HepG2 (cell line): Measurements from ENCODE around the gene ARHGEF40. TPM values are rescaled to one million over a fixed set of nuclear protein-coding genes. Genes with fewer than 3 reads are reported as not detected.
A peak's percentile ranks its signal among the peaks of the same experiment; 100 is the strongest.

Experiments
- ARNTL ChIP-seq: sonication (generic); formaldehyde crosslinking; IDR thresholded peaks from 2 replicates; pipeline ENCODE4 v1.4.0; 2020; ENCODE audit warnings: mild to moderate bottlenecking, missing genetic modification reagents
- CCDC6 ChIP-seq: sonication (generic); formaldehyde crosslinking; IDR thresholded peaks from 2 replicates; pipeline ENCODE4 v1.8.1; 2022; ENCODE audit warnings: mild to moderate bottlenecking, missing genetic modification reagents, moderate library complexity
- HOXA9 ChIP-seq: sonication (generic); formaldehyde crosslinking; IDR thresholded peaks from 2 replicates; pipeline ENCODE4 v1.8.1; 2022; ENCODE audit warnings: missing genetic modification reagents, mild to moderate bottlenecking, moderate library complexity, borderline replicate concordance
- KAT2B ChIP-seq: fragments of 150-350 bp; IDR thresholded peaks from 2 replicates; pipeline ENCODE4 v1.6.1; 2014; ENCODE audit warnings: low read depth, low read length, borderline replicate concordance
- KLF6 ChIP-seq: IDR thresholded peaks from 2 replicates; pipeline ENCODE4 v1.8.0; 2016; ENCODE audit warnings: missing biosample characterization, missing genetic modification reagents
- NRL ChIP-seq: sonication (generic); formaldehyde crosslinking; IDR thresholded peaks from 2 replicates; pipeline ENCODE4 v1.5.0; 2020; ENCODE audit warnings: missing genetic modification reagents, mild to moderate bottlenecking, moderate library complexity, borderline replicate concordance
- SMAD9 ChIP-seq: sonication (generic); formaldehyde crosslinking; IDR thresholded peaks from 2 replicates; pipeline ENCODE4 v1.5.1; 2020; ENCODE audit warnings: mild to moderate bottlenecking, missing genetic modification reagents
- TBX2 ChIP-seq: sonication (generic); formaldehyde crosslinking; IDR thresholded peaks from 2 replicates; pipeline ENCODE4 v1.5.0; 2020; ENCODE audit warnings: missing genetic modification reagents, mild to moderate bottlenecking, borderline replicate concordance
- ZBTB7B ChIP-seq: sonication (generic); formaldehyde crosslinking; IDR thresholded peaks from 2 replicates; pipeline ENCODE4 v1.4.0; 2020; ENCODE audit warnings: missing genetic modification reagents
- ZFP90 ChIP-seq: sonication (generic); formaldehyde crosslinking; IDR thresholded peaks from 2 replicates; pipeline ENCODE4 v1.8.0; 2022; ENCODE audit warnings: missing genetic modification reagents, mild to moderate bottlenecking, inconsistent platforms, borderline replicate concordance
- ZNF138 ChIP-seq: sonication (generic); formaldehyde crosslinking; IDR thresholded peaks from 2 replicates; pipeline ENCODE4 v1.5.0; 2020; ENCODE audit warnings: mild to moderate bottlenecking, low read depth, missing genetic modification reagents
- ZNF224 ChIP-seq: sonication (generic); formaldehyde crosslinking; IDR thresholded peaks from 2 replicates; pipeline ENCODE4 v1.5.0; 2020; ENCODE audit warnings: mild to moderate bottlenecking, missing genetic modification reagents
- ZNF234 ChIP-seq: sonication (generic); formaldehyde crosslinking; conservative IDR thresholded peaks from 2 replicates; pipeline ENCODE4 v1.5.1; 2020; ENCODE audit warnings: mild to moderate bottlenecking, missing genetic modification reagents
- ZNF274 ChIP-seq: sonication (generic); formaldehyde crosslinking; IDR thresholded peaks from 2 replicates; pipeline ENCODE4 v1.5.1; 2020; ENCODE audit warnings: mild to moderate bottlenecking, missing genetic modification reagents
- ZNF737 ChIP-seq: sonication (generic); formaldehyde crosslinking; IDR thresholded peaks from 2 replicates; pipeline ENCODE4 v1.5.0; 2020; ENCODE audit warnings: missing genetic modification reagents, mild to moderate bottlenecking, borderline replicate concordance
- ZSCAN20 ChIP-seq: sonication (generic); formaldehyde crosslinking; IDR thresholded peaks from 2 replicates; pipeline ENCODE4 v1.4.0; 2020; ENCODE audit warnings: missing genetic modification reagents, mild to moderate bottlenecking, borderline replicate concordance
- ZSCAN31 ChIP-seq: sonication (generic); formaldehyde crosslinking; IDR thresholded peaks from 2 replicates; pipeline ENCODE4 v1.5.0; 2020; ENCODE audit warnings: low read depth, mild to moderate bottlenecking, missing genetic modification reagents
- polyA plus RNA-seq, 8 experiments: library from polyadenylated mRNA; depleted of rRNA in 3 of 8; stranded (reverse) in 7 of 8; unstranded in 1 of 8; fragments of >200 nt; fragmentation: Illumina TruSeq in 4 of 8; extraction: Trizol in 4 of 8; gene quantifications; 2 replicates each; pipeline versions ENCODE4 v1.2.1 to v1.2.3, GENCODE V29; 2011 to 2016; ENCODE audit warnings: low read depth in 4 of 8, missing spikeins in 1 of 8, mixed read lengths in 1 of 8; ENCODE audit not compliant: insufficient read depth in 1 of 8
- total RNA-seq, 5 experiments: library from RNA; depleted of rRNA; stranded (reverse); fragments of >200 nt; fragmentation: Illumina TruSeq; extraction: Trizol; gene quantifications; 2 replicates each; pipeline ENCODE4 v1.2.3, GENCODE V29; 2016; ENCODE audit warnings: low read depth in 1 of 5
- TF ChIP-seq, protein P1 (sequence below): IDR thresholded peaks from 2 replicates; pipeline ENCODE4 v1.6.1; 2016; ENCODE audit warnings: low read depth, missing genetic modification reagents, missing compliant biosample characterization
- TF ChIP-seq, protein P2 (sequence below): sonication (generic); formaldehyde crosslinking; IDR thresholded peaks from 2 replicates; pipeline ENCODE4 v1.4.0; 2020; ENCODE audit warnings: missing genetic modification reagents, borderline replicate concordance
- TF ChIP-seq, protein P3 (sequence below): sonication (generic); formaldehyde crosslinking; IDR thresholded peaks from 2 replicates; pipeline ENCODE4 v1.4.0; 2020; ENCODE audit warnings: low read depth, mild to moderate bottlenecking, missing genetic modification reagents
- TF ChIP-seq, protein P4 (sequence below): sonication (generic); formaldehyde crosslinking; IDR thresholded peaks from 2 replicates; pipeline ENCODE4 v1.4.0; 2020; ENCODE audit warnings: mild to moderate bottlenecking, low read depth, missing genetic modification reagents

The ARHGEF40 gene
- total and polyA plus RNA-seq, 2 of the 13 experiments (the other 11 are each of a cell fraction or from before 2014, with no cell fraction given): 28.1 to 78.1 TPM

DNA sequence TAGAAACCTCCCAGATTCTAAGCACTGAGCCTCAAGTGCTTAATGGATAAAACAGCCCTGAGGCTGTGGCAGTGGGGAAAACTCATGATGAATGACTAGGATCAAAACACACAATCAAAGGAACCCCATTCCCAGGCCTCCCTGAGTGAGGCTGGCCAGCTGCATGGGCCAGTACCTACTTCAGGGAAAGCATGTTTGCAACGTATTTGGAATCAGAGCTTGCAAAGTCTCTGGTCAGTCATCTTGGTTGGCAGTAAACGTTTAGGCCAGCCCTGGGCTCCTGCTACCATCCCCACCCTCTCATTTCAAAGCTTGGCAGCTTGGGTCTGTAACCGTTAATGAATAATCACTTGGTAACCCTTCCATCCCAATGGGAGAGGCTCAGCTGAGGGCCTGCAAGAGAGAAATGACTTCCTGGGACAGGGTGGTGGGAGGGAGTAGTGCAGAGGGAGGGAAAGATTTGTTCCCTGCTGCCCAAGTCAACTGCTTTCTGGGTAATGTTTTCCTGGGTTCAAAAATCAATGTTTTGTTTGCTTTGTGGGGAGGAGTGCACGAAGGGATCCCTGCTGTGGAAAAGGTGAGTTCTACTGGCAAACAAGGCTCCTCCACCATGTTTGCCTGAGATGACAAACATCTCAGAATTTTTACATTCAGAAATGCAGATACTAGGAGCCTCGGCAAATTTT, 14.5 kb upstream of the ARHGEF40 start (continued):
- TF ChIP-seq ARNTL (CRISPR knock-in tag) (peak; percentile 57; the same call in 1 of the 2 replicates), HOXA9 (CRISPR knock-in tag) (no peak), ZNF737 (CRISPR knock-in tag) (no peak; the same call in 1 of the 2 replicates), ZNF138 (CRISPR knock-in tag) (no peak), ZSCAN20 (CRISPR knock-in tag) (peak; percentile 65), ZFP90 (CRISPR knock-in tag) (peak; percentile 67; the same call in 1 of the 2 replicates), ZNF274 (CRISPR knock-in tag) (peak; percentile 66; the same call in 1 of the 2 replicates), ZNF234 (CRISPR knock-in tag) (no peak), ZBTB7B (CRISPR knock-in tag) (peak; percentile 73; the same call in 1 of the 2 replicates), KAT2B (0 out of 2 replicates have a peak, but pooled peaks have one; percentile 8), SMAD9 (CRISPR knock-in tag) (peak; percentile 93), TBX2 (CRISPR knock-in tag) (peak; percentile 93), CCDC6 (CRISPR knock-in tag) (peak; percentile 86), ZSCAN31 (CRISPR knock-in tag) (no peak), KLF6 (peak; percentile 66; the same call in 1 of the 2 replicates), NRL (CRISPR knock-in tag) (no peak), ZNF224 (no peak)
- TF ChIP-seq, protein P1, sequence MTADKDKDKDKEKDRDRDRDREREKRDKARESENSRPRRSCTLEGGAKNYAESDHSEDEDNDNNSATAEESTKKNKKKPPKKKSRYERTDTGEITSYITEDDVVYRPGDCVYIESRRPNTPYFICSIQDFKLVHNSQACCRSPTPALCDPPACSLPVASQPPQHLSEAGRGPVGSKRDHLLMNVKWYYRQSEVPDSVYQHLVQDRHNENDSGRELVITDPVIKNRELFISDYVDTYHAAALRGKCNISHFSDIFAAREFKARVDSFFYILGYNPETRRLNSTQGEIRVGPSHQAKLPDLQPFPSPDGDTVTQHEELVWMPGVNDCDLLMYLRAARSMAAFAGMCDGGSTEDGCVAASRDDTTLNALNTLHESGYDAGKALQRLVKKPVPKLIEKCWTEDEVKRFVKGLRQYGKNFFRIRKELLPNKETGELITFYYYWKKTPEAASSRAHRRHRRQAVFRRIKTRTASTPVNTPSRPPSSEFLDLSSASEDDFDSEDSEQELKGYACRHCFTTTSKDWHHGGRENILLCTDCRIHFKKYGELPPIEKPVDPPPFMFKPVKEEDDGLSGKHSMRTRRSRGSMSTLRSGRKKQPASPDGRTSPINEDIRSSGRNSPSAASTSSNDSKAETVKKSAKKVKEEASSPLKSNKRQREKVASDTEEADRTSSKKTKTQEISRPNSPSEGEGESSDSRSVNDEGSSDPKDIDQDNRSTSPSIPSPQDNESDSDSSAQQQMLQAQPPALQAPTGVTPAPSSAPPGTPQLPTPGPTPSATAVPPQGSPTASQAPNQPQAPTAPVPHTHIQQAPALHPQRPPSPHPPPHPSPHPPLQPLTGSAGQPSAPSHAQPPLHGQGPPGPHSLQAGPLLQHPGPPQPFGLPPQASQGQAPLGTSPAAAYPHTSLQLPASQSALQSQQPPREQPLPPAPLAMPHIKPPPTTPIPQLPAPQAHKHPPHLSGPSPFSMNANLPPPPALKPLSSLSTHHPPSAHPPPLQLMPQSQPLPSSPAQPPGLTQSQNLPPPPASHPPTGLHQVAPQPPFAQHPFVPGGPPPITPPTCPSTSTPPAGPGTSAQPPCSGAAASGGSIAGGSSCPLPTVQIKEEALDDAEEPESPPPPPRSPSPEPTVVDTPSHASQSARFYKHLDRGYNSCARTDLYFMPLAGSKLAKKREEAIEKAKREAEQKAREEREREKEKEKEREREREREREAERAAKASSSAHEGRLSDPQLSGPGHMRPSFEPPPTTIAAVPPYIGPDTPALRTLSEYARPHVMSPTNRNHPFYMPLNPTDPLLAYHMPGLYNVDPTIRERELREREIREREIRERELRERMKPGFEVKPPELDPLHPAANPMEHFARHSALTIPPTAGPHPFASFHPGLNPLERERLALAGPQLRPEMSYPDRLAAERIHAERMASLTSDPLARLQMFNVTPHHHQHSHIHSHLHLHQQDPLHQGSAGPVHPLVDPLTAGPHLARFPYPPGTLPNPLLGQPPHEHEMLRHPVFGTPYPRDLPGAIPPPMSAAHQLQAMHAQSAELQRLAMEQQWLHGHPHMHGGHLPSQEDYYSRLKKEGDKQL (CRISPR knock-in tag): peak; percentile 69; the same call in 1 of the 2 replicates
- TF ChIP-seq, protein P2, sequence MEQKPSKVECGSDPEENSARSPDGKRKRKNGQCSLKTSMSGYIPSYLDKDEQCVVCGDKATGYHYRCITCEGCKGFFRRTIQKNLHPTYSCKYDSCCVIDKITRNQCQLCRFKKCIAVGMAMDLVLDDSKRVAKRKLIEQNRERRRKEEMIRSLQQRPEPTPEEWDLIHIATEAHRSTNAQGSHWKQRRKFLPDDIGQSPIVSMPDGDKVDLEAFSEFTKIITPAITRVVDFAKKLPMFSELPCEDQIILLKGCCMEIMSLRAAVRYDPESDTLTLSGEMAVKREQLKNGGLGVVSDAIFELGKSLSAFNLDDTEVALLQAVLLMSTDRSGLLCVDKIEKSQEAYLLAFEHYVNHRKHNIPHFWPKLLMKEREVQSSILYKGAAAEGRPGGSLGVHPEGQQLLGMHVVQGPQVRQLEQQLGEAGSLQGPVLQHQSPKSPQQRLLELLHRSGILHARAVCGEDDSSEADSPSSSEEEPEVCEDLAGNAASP (CRISPR knock-in tag): peak; percentile 57; the same call in 1 of the 2 replicates
- TF ChIP-seq, protein P3, sequence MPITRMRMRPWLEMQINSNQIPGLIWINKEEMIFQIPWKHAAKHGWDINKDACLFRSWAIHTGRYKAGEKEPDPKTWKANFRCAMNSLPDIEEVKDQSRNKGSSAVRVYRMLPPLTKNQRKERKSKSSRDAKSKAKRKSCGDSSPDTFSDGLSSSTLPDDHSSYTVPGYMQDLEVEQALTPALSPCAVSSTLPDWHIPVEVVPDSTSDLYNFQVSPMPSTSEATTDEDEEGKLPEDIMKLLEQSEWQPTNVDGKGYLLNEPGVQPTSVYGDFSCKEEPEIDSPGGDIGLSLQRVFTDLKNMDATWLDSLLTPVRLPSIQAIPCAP (CRISPR knock-in tag): no peak
- TF ChIP-seq, protein P4, sequence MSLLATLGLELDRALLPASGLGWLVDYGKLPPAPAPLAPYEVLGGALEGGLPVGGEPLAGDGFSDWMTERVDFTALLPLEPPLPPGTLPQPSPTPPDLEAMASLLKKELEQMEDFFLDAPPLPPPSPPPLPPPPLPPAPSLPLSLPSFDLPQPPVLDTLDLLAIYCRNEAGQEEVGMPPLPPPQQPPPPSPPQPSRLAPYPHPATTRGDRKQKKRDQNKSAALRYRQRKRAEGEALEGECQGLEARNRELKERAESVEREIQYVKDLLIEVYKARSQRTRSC (CRISPR knock-in tag): no peak
